Activated T-cell treated with anti-CD3 and anti-CD28 coated beads for 24 hours (primary cell): ENCODE measurements around the gene SMAP1.

Experiments used
- DNase-seq: peaks from one replicate; pipeline ENCODE4 v3.0.0-alpha.2; 2020; ENCODE audit warnings: low read depth

Gene SMAP1

DNA sequence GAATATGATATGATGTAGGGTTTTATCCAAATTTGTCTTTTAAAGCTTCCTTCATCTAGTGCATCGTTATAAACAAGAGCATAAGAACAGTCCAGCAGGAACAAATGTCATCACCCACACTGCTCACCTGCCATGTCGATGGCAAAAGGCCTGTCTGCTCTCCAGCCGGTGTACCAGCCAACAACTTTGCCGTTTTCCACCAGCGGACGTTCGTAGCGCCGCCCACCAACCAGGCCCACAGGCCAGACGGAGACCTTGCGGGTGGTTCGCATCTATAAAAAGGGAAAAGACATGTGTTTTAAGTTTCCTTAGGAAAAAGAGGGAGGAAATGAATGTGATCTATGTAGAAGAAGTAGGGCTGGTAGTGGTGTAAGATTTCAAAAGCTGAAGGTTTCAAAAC is 226.3 kb downstream of the SMAP1 start:
- no peak for DNase-seq

- DNase-seq: no peak
Measured at GRCh38 chr6:70900047-70900446, 232.4 kb downstream of the SMAP1 start.

DNA sequence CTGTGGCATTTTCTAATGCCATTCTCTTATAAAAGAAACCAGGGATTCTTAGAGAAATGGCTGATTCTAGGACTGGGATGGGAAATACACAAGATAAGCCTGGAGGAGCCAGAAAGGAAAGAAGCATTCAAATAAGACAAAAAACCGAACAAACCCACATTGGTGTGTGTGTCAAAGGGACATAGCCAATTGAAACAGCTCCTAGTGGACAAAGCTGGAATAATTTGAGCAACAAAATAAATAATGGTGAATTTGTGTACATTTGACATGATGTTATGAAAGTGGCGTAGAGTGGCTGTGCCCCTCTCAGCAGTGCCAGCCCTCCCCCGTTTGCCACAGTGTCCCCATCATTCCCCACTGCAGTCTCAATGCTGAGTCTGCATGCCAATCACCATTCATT is 233.6 kb downstream of the SMAP1 start:
- DNase-seq: no peak

DNA sequence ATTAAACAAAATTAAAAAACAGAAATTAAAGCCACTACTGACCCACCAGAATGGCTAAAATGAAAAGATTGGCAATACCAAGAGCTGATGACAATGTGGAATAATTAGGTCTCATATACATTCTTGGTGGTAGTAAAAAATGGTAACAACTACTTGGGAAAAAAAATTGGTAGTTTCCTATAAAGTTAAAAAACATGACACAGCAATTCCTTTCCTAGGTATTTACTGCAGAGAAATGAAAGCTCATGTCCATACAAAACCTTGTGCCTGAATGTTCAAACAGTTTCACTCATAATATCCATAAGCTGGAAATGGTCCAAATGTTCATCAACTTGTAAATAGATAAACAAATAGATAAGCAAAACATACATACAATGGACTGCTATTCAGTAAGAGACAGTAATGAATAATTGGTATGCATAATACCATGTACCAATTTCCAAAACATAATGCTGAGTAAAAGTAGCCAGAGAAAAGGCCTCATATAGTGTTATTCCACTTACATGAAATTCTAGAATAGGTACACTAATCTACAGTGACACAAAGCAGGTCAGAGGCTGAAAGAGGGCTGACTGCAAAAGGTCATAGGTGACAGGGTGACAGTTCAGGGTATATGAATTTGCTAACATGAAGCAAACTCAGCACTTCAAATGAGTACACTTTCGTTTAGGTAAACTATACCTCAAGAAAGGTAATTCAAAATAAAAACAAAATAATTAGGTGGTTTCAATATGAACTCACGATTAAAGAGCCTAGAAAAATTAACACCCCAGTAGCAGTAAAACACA is 236.2 kb downstream of the SMAP1 start:
- DNase-seq: no peak

DNA sequence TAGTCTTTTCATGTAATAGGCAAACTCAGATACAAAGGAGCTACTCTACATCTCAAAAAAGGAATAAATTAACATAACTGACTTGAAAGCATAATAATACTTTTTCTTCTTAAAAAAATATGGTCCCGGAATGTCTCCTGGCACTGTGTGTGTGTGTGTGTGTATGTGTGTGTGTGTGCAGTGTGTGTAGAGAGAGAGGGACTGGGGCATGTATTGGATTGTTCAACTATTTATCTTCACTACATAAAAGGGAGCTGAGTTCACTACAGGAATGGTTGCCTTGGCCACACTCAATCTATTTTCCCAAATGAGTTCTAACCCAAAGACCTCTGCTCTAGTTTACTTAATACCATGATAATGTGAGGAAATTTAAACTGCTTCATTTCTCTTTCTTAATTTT is 238.1 kb downstream of the SMAP1 start:
- DNase-seq: no peak
